ENCODE data around the gene SMIM36.

SMIM36 gene

GRCh38 chr17:55510986-55511721, at the start of gene SMIM36:
TSS of gene SMIM36 (minus strand) at chr17:55511452.
- no peak for TF ChIP-seq JUND (IDR thresholded peaks at IDR 0.05; ENCODE audit: low read depth)
- DNase-seq (ENCODE audit: low read depth in 1 of 2, low spot score in 1 of 2): no peak
- in situ Hi-C loops (cut with HindIII; ENCODE audit: low pct_unique_long_range_greater_than_20kb, low sequenced_read_pairs): no loop called here

- DNase-seq (ENCODE audit: low read depth in 1 of 2, low spot score in 1 of 2): no peak
- in situ Hi-C loops (cut with HindIII; ENCODE audit: low pct_unique_long_range_greater_than_20kb, low sequenced_read_pairs): no loop called here
- no peak for TF ChIP-seq JUND (IDR thresholded peaks at IDR 0.05; ENCODE audit: low read depth)
Observed at GRCh38 chr17:55555772-55556171, 44.5 kb upstream of the SMIM36 start.

GRCh38 chr17:55549140-55549539, 37.9 kb upstream of the SMIM36 start:
- TF ChIP-seq JUND (IDR thresholded peaks at IDR 0.05; ENCODE audit: low read depth): no peak
- DNase-seq (ENCODE audit: low read depth in 1 of 2, low spot score in 1 of 2): peak; percentile 19 to 70
- in situ Hi-C loops (cut with HindIII; ENCODE audit: low pct_unique_long_range_greater_than_20kb, low sequenced_read_pairs): no loop called here

- no peak for DNase-seq (ENCODE audit: low read depth in 1 of 2, low spot score in 1 of 2)
- no peak for TF ChIP-seq JUND (IDR thresholded peaks at IDR 0.05; ENCODE audit: low read depth)
- in situ Hi-C loops (cut with HindIII; ENCODE audit: low pct_unique_long_range_greater_than_20kb, low sequenced_read_pairs): no loop called here
Observed at GRCh38 chr17:55546991-55547664, 35.9 kb upstream of the SMIM36 start.

- no peak for DNase-seq (ENCODE audit: low read depth in 1 of 2, low spot score in 1 of 2)
- in situ Hi-C loops (cut with HindIII; ENCODE audit: low pct_unique_long_range_greater_than_20kb, low sequenced_read_pairs): no loop called here
- no peak for TF ChIP-seq JUND (IDR thresholded peaks at IDR 0.05; ENCODE audit: low read depth)
Observed at GRCh38 chr17:55546481-55546880, 35.2 kb upstream of the SMIM36 start.

- TF ChIP-seq JUND (IDR thresholded peaks at IDR 0.05; ENCODE audit: low read depth): no peak
- in situ Hi-C loops (cut with HindIII; ENCODE audit: low pct_unique_long_range_greater_than_20kb, low sequenced_read_pairs): no loop called here
- DNase-seq (ENCODE audit: low read depth in 1 of 2, low spot score in 1 of 2): no peak
Observed at GRCh38 chr17:55545806-55546205, 34.6 kb upstream of the SMIM36 start.

- no peak for TF ChIP-seq JUND (IDR thresholded peaks at IDR 0.05; ENCODE audit: low read depth)
- in situ Hi-C loops (cut with HindIII; ENCODE audit: low pct_unique_long_range_greater_than_20kb, low sequenced_read_pairs): no loop called here
Observed at GRCh38 chr17:55543709-55544108, 32.5 kb upstream of the SMIM36 start.

GRCh38 chr17:55540414-55541091, 29.3 kb upstream of the SMIM36 start:
- no peak for DNase-seq (ENCODE audit: low read depth in 1 of 2, low spot score in 1 of 2)
- in situ Hi-C loops (cut with HindIII; ENCODE audit: low pct_unique_long_range_greater_than_20kb, low sequenced_read_pairs): no loop called here
- no peak for TF ChIP-seq JUND (IDR thresholded peaks at IDR 0.05; ENCODE audit: low read depth)

More at GRCh38 chr17:55543709-55544108, 32.5 kb upstream of the SMIM36 start:
- DNase-seq (ENCODE audit: low read depth in 1 of 2, low spot score in 1 of 2): no peak

GRCh38 chr17:55536205-55536604, 25.0 kb upstream of the SMIM36 start:
- DNase-seq (ENCODE audit: low read depth in 1 of 2, low spot score in 1 of 2): no peak
- in situ Hi-C loops (cut with HindIII; ENCODE audit: low pct_unique_long_range_greater_than_20kb, low sequenced_read_pairs): no loop called here
- no peak for TF ChIP-seq JUND (IDR thresholded peaks at IDR 0.05; ENCODE audit: low read depth)

- DNase-seq (ENCODE audit: low read depth in 1 of 2, low spot score in 1 of 2): no peak
- no peak for TF ChIP-seq JUND (IDR thresholded peaks at IDR 0.05; ENCODE audit: low read depth)
- in situ Hi-C loops (cut with HindIII; ENCODE audit: low pct_unique_long_range_greater_than_20kb, low sequenced_read_pairs): no loop called here
Observed at GRCh38 chr17:55533608-55534007, 22.4 kb upstream of the SMIM36 start.

GRCh38 chr17:55532670-55533069, 21.4 kb upstream of the SMIM36 start:
- in situ Hi-C loops (cut with HindIII; ENCODE audit: low pct_unique_long_range_greater_than_20kb, low sequenced_read_pairs): no loop called here
- no peak for DNase-seq (ENCODE audit: low read depth in 1 of 2, low spot score in 1 of 2)
- no peak for TF ChIP-seq JUND (IDR thresholded peaks at IDR 0.05; ENCODE audit: low read depth)

- in situ Hi-C loops (cut with HindIII; ENCODE audit: low pct_unique_long_range_greater_than_20kb, low sequenced_read_pairs): no loop called here
- no peak for DNase-seq (ENCODE audit: low read depth in 1 of 2, low spot score in 1 of 2)
- TF ChIP-seq JUND (IDR thresholded peaks at IDR 0.05; ENCODE audit: low read depth): no peak
Observed at GRCh38 chr17:55531053-55531728, 19.9 kb upstream of the SMIM36 start.

Data from T47D (cell line).